Measurements from ENCODE around the gene UQCRC1.

DNA sequence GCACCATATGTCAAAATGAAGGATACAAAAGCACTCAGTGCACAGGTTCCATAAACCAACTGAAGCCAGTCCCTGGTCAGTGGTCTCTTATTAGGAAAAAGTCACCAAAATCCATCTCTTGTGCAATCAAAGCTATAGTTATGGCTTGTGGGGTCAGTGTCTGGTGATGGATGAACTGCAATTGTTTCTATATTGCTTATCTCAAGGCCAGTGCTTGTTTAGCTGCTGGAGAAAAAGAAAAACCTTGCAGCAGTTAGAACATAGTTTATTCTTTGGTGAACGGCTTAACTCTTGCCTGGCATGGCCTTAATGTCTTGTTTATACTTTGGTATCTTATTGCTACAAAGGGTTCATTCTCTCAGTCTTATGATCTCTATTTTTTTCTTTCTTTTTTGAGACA, 2.9 kb upstream of the UQCRC1 start:
- TF ChIP-seq POLR2A (IDR thresholded peaks at IDR 0.05), result no peak
- TF ChIP-seq, protein P1, sequence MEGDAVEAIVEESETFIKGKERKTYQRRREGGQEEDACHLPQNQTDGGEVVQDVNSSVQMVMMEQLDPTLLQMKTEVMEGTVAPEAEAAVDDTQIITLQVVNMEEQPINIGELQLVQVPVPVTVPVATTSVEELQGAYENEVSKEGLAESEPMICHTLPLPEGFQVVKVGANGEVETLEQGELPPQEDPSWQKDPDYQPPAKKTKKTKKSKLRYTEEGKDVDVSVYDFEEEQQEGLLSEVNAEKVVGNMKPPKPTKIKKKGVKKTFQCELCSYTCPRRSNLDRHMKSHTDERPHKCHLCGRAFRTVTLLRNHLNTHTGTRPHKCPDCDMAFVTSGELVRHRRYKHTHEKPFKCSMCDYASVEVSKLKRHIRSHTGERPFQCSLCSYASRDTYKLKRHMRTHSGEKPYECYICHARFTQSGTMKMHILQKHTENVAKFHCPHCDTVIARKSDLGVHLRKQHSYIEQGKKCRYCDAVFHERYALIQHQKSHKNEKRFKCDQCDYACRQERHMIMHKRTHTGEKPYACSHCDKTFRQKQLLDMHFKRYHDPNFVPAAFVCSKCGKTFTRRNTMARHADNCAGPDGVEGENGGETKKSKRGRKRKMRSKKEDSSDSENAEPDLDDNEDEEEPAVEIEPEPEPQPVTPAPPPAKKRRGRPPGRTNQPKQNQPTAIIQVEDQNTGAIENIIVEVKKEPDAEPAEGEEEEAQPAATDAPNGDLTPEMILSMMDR (IDR thresholded peaks at IDR 0.05), result no peak

All from breast epithelium (tissue), 3 donors.